Subcutaneous abdominal adipose tissue (tissue), 5 donors: ENCODE data around the gene TOPORS.

ENCODE experiments used
- H3K27ac ChIP-seq: one replicate; pipeline ENCODE4 v1.7.0; 2013; ENCODE audit warnings: low read depth, mild to moderate bottlenecking, inconsistent platforms, low read length, moderate library complexity
- H3K27me3 ChIP-seq, 5 donors: one replicate each; pipeline ENCODE4 v1.7.0; 2013; ENCODE audit warnings: low read length in 5 of 5, inconsistent platforms in 1 of 5; ENCODE audit not compliant: control insufficient read depth in 5 of 5, insufficient read depth in 4 of 5
- H3K36me3 ChIP-seq, 5 donors: one replicate each; pipeline ENCODE4 v1.7.0; 2013; ENCODE audit warnings: low read length in 5 of 5; ENCODE audit not compliant: control insufficient read depth in 5 of 5, insufficient read depth in 5 of 5
- H3K4me1 ChIP-seq, 5 donors: one replicate each; pipeline ENCODE4 v1.7.0; 2013; ENCODE audit warnings: low read length in 5 of 5, mild to moderate bottlenecking in 3 of 5, moderate library complexity in 1 of 5; ENCODE audit not compliant: control insufficient read depth in 5 of 5, insufficient read depth in 5 of 5
- H3K4me3 ChIP-seq, 5 donors: one replicate each; pipeline ENCODE4 v1.7.0; 2013; ENCODE audit warnings: low read length in 5 of 5, low read depth in 1 of 5
- H3K9ac ChIP-seq, 5 donors: one replicate each; pipeline ENCODE4 v1.7.0; 2013; ENCODE audit warnings: low read length in 5 of 5, mild to moderate bottlenecking in 4 of 5, moderate library complexity in 3 of 5
- H3K9me3 ChIP-seq, 5 donors: one replicate each; pipeline ENCODE4 v1.7.0; 2013; ENCODE audit warnings: low read length in 5 of 5; ENCODE audit not compliant: control insufficient read depth in 5 of 5
- donor health status: healthy.
- donor health status: healthy.
- donor health status: healthy.
- donor health status: healthy.
- donor health status: healthy.

Gene TOPORS

DNA sequence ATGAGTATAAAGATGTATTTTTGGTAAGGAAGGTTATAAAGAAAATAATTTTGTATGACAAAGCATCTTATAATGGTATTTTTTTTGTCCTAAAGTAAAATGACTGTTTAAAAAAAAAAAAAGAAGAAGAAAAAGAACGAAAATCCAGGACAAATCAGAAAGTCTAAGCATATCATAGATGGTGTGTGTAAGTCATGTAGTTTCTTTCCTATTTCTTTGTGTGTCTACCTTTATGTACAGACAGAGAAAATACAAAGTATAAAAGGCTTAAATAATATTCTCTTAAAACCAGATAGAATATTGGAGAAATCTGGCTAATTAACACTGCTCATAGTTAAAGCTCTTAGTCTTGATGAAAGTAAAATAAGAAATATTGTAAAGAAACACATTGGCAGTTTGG lies 34.1 kb downstream of the TOPORS start:
- Histone ChIP-seq H3K27me3 (no peaks in the 10 kb centered on the region), H3K9ac (no peak overlapping the region), H3K9me3 (peaks cover 0 to 5% (median 0%) of the 10 kb centered on the region in 5 donors), H3K4me1 (peaks cover 0 to 2% (median 0%) of the 10 kb centered on the region in 5 donors), H3K4me3 (no peak overlapping the region), H3K27ac (no peak overlapping the region), H3K36me3 (no peaks in the 10 kb centered on the region)

DNA sequence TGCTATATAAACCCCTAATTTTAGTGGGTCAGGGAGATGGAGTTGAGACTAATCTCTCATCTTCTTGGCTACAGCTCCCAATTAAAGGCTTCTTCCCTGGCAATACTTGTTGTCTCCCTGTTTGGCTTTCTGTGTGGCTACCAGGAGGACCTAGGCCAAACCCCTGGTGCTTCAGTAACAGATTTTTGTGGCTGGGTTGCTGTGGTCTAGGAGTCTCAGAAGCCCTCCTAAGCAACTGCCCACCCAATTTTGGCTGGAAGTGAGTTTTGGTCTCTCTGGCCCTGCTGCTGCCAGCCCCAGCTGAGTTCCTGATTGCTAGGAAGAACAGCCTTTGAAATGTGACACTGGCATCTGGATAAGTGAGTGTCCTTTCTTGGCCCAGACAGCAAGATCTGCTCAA lies 36.1 kb downstream of the TOPORS start:
- H3K27ac ChIP-seq, result no peak overlapping the region
- H3K4me3 ChIP-seq, result no peak overlapping the region
- no peaks in the 10 kb centered on the region for H3K27me3 ChIP-seq
- no peak overlapping the region for H3K9ac ChIP-seq
- H3K4me1 ChIP-seq, result no peaks in the 10 kb centered on the region
- H3K36me3 ChIP-seq, result no peaks in the 10 kb centered on the region
- peaks cover 0 to 5% (median 0%) of the 10 kb centered on the region in 5 donors for H3K9me3 ChIP-seq

- H3K27ac ChIP-seq, result no peak overlapping the region
- H3K9me3 ChIP-seq, result no peaks in the 10 kb centered on the region
- H3K27me3 ChIP-seq, result no peaks in the 10 kb centered on the region
- H3K4me3 ChIP-seq, result no peak overlapping the region
- no peaks in the 10 kb centered on the region for H3K4me1 ChIP-seq
- H3K9ac ChIP-seq, result no peak overlapping the region
- peaks cover 0 to 3% (median 0%) of the 10 kb centered on the region in 5 donors for H3K36me3 ChIP-seq
Measured at GRCh38 chr9:32508728-32509127, 43.7 kb downstream of the TOPORS start.

DNA sequence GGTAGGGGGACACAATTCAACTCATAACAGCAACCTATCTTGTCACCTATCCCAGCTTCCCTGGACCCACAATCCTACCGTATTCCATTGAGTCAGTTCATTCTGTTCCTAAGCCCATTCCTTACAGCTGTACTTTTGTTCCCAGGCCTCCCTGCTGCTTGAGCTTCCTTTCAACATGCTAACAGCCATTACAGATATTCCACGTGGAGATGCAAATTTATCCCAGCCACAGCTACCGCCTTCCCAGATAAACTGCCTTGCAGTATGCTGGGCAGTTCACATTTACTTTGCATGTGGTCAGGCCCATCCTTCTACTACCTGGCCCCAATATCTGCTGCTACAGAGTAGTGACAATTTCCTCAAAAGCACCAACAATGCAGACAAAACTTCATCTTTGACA lies 49.4 kb downstream of the TOPORS start:
- Histone ChIP-seq H3K36me3 (peaks cover 0 to 21% (median 11%) of the 10 kb centered on the region in 5 donors), H3K9ac (no peak overlapping the region), H3K9me3 (peaks cover 0 to 6% (median 0%) of the 10 kb centered on the region in 5 donors), H3K4me3 (no peak overlapping the region), H3K27ac (no peak overlapping the region), H3K4me1 (no peaks in the 10 kb centered on the region), H3K27me3 (no peaks in the 10 kb centered on the region)

- Histone ChIP-seq H3K27me3 (no peaks in the 10 kb centered on the region), H3K36me3 (peaks cover 3 to 24% (median 13%) of the 10 kb centered on the region in 5 donors), H3K9ac (no peak overlapping the region), H3K9me3 (peaks cover 0 to 6% (median 0%) of the 10 kb centered on the region in 5 donors), H3K4me1 (no peaks in the 10 kb centered on the region), H3K27ac (no peak overlapping the region), H3K4me3 (no peak overlapping the region)
Measured at GRCh38 chr9:32502464-32502863, 49.9 kb downstream of the TOPORS start.

GRCh38 chr9:32501868-32502267 lies 50.5 kb downstream of the TOPORS start:
- no peak overlapping the region for H3K27ac ChIP-seq
- H3K4me3 ChIP-seq, result no peak overlapping the region
- peaks cover 3 to 24% (median 13%) of the 10 kb centered on the region in 5 donors for H3K36me3 ChIP-seq
- H3K9ac ChIP-seq, result no peak overlapping the region
- no peaks in the 10 kb centered on the region for H3K4me1 ChIP-seq
- H3K27me3 ChIP-seq, result no peaks in the 10 kb centered on the region
- H3K9me3 ChIP-seq, result peaks cover 0 to 6% (median 0%) of the 10 kb centered on the region in 5 donors

GRCh38 chr9:32500768-32501167 lies 51.6 kb downstream of the TOPORS start:
- H3K36me3 ChIP-seq, result peaks cover 8 to 35% (median 13%) of the 10 kb centered on the region in 5 donors
- no peak overlapping the region for H3K27ac ChIP-seq
- H3K9me3 ChIP-seq, result peaks cover 0 to 6% (median 0%) of the 10 kb centered on the region in 5 donors
- no peaks in the 10 kb centered on the region for H3K27me3 ChIP-seq
- H3K4me1 ChIP-seq, result no peaks in the 10 kb centered on the region
- no peak overlapping the region for H3K4me3 ChIP-seq
- no peak overlapping the region for H3K9ac ChIP-seq

DNA sequence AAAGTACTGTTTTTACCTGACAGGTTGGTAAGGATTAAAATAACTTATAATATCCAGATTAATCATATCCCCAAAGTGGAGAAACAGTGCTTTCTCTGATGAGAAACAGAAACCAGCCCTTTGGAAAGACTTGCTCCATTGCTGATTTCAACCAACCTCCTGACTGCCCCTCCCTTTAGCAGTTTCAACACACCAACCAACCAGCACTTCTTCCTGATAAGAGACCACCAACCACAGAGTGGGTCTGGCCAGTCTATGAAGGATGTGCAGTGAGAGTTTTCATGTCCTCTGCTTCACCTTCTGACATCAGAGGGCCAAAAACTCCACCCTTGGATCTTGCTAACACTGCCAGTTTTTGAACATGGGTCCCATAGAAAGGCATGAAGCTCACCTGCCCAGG lies 54.5 kb downstream of the TOPORS start:
- no peak overlapping the region for H3K27ac ChIP-seq
- H3K36me3 ChIP-seq, result peaks cover 8 to 35% (median 13%) of the 10 kb centered on the region in 5 donors
- H3K9me3 ChIP-seq, result peaks cover 0 to 6% (median 0%) of the 10 kb centered on the region in 5 donors
- no peak overlapping the region for H3K4me3 ChIP-seq
- H3K9ac ChIP-seq, result no peak overlapping the region
- no peaks in the 10 kb centered on the region for H3K4me1 ChIP-seq
- no peaks in the 10 kb centered on the region for H3K27me3 ChIP-seq

DNA sequence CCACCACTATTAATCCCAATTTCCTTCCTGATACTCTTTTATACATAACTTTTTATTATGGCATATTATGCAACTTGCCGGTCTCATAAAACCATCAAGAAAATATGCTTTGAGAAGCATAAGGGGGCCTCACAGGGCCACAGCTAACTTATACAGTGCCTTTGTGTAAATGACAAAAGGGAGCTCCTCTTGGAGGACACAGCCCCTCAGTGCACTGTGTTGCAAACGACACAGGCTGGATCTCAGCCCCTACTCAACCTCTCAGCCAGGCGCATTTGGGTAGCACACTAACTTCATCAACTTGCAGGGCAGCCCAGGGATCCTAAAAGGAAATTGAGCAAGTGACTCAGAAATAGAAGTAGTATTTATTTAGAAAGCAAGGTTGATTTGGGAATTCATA lies 61.8 kb downstream of the TOPORS start:
- Histone ChIP-seq H3K9me3 (no peaks in the 10 kb centered on the region), H3K36me3 (peaks cover 27 to 45% (median 42%) of the 10 kb centered on the region in 5 donors), H3K27ac (no peak overlapping the region), H3K9ac (no peak overlapping the region), H3K4me1 (no peaks in the 10 kb centered on the region), H3K27me3 (no peaks in the 10 kb centered on the region), H3K4me3 (no peak overlapping the region)
